Activated CD8-positive, alpha-beta T cell treated with anti-CD3 and anti-CD28 coated beads for 36 hours (primary cell): ENCODE measurements around the gene MYPN. TPM values are rescaled to one million over a fixed set of nuclear protein-coding genes. Genes with fewer than 3 reads are reported as not detected.

Source experiments
- ATAC-seq: fragments of 200-7000 bp; cut with Tn5 transposase; one replicate; pipeline ENCODE4 v1.10.0; 2021; ENCODE audit warnings: mild to moderate bottlenecking, moderate library complexity
- CTCF ChIA-PET: fragments of 350-600 bp; sonication (Branson Sonifier 250); formaldehyde crosslinking; loops from one replicate; lab custom pipeline; 2021; ENCODE audit warnings: antibody characterized with exemption; lab: Charles Lee
- POLR2A ChIA-PET: fragments of 350-600 bp; sonication (Branson Sonifier 250); formaldehyde crosslinking; loops from one replicate; lab custom pipeline; 2021; ENCODE audit warnings: antibody characterized with exemption; lab: Charles Lee
- DNase-seq: peaks from one replicate; pipeline ENCODE4 v3.0.0-alpha.2; 2020
- H3K27ac Mint-ChIP-seq: one replicate; pipeline ENCODE4 v1.8.0; 2021; ENCODE audit warnings: mild to moderate bottlenecking, mixed read lengths
- H3K27me3 Mint-ChIP-seq: one replicate; pipeline ENCODE4 v1.8.0; 2021; ENCODE audit warnings: mixed read lengths
- H3K36me3 Mint-ChIP-seq: one replicate; pipeline ENCODE4 v1.8.0; 2021; ENCODE audit warnings: low read depth, mixed read lengths
- H3K4me1 Mint-ChIP-seq: one replicate; pipeline ENCODE4 v1.8.0; 2021; ENCODE audit warnings: low read depth, mixed read lengths
- H3K4me3 Mint-ChIP-seq: one replicate; pipeline ENCODE4 v1.8.0; 2021; ENCODE audit warnings: mild to moderate bottlenecking, moderate library complexity, mixed read lengths
- H3K9me3 Mint-ChIP-seq: one replicate; pipeline ENCODE4 v1.8.0; 2021; ENCODE audit warnings: mixed read lengths
- CTCF ChIP-seq: fragments of 200-600 bp; IDR thresholded peaks from one replicate; pipeline ENCODE4 v1.8.0; 2022; ENCODE audit warnings: antibody characterized with exemption, mild to moderate bottlenecking
- intact Hi-C: fragments of 100-400 bp; cut with micrococcal nuclease; formaldehyde crosslinking; loops from one replicate; pipeline ENCODE4 v1.10.0; 2022
- total RNA-seq, 2 experiments: library from RNA; stranded (reverse); gene quantifications; one replicate each; pipeline ENCODE4 v1.2.3, GENCODE V29; 2021

MYPN gene, protein sequence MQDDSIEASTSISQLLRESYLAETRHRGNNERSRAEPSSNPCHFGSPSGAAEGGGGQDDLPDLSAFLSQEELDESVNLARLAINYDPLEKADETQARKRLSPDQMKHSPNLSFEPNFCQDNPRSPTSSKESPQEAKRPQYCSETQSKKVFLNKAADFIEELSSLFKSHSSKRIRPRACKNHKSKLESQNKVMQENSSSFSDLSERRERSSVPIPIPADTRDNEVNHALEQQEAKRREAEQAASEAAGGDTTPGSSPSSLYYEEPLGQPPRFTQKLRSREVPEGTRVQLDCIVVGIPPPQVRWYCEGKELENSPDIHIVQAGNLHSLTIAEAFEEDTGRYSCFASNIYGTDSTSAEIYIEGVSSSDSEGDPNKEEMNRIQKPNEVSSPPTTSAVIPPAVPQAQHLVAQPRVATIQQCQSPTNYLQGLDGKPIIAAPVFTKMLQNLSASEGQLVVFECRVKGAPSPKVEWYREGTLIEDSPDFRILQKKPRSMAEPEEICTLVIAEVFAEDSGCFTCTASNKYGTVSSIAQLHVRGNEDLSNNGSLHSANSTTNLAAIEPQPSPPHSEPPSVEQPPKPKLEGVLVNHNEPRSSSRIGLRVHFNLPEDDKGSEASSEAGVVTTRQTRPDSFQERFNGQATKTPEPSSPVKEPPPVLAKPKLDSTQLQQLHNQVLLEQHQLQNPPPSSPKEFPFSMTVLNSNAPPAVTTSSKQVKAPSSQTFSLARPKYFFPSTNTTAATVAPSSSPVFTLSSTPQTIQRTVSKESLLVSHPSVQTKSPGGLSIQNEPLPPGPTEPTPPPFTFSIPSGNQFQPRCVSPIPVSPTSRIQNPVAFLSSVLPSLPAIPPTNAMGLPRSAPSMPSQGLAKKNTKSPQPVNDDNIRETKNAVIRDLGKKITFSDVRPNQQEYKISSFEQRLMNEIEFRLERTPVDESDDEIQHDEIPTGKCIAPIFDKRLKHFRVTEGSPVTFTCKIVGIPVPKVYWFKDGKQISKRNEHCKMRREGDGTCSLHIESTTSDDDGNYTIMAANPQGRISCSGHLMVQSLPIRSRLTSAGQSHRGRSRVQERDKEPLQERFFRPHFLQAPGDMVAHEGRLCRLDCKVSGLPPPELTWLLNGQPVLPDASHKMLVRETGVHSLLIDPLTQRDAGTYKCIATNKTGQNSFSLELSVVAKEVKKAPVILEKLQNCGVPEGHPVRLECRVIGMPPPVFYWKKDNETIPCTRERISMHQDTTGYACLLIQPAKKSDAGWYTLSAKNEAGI (N-terminal part only)
- not detected for total RNA-seq

GRCh38 chr10:68109331-68109730 lies at the start of gene MYPN:
Gene MYPN, plus strand, starts transcription at chr10:68109488. Its CDS starts 11,951 bp downstream, at chr10:68121439.
- Mint-ChIP-seq H3K9me3 (no peaks in the 10 kb centered on the region), H3K4me1 (no peaks in the 10 kb centered on the region), H3K4me3 (no peak within 1 kb of the TSS), H3K36me3 (no peaks in the 10 kb centered on the region), H3K27ac (no peak within 1 kb of the TSS), H3K27me3 (peaks cover 2% of the 10 kb centered on the region)
- no peak for ATAC-seq
- intact Hi-C loops: no loop called here
- CTCF ChIA-PET: interaction anchor here (0.6 to 0.9 kb wide), 2 partner anchors 48 to 172 kb away, joined by 3 read pairs; no protein-coding TSS in a partner anchor
- POLR2A ChIA-PET: no interaction called here
- no peak for DNase-seq
- TF ChIP-seq CTCF: no peak

- ChIA-PET CTCF (interaction anchor here (1.1 to 1.2 kb wide), 2 partner anchors 20 to 89 kb away, joined by 3 read pairs; no protein-coding TSS in a partner anchor), POLR2A (no interaction called here)
- Mint-ChIP-seq H3K27me3 (no peaks in the 10 kb centered on the region), H3K4me3 (no peak overlapping the region), H3K4me1 (peaks cover 33% of the 10 kb centered on the region), H3K9me3 (no peaks in the 10 kb centered on the region), H3K27ac (no peak overlapping the region), H3K36me3 (peaks cover 31% of the 10 kb centered on the region)
- TF ChIP-seq CTCF: no peak
- intact Hi-C loops: no loop called here
- ATAC-seq: no peak
- no peak for DNase-seq
These were observed 42.3 kb upstream of the MYPN start for GRCh38 chr10:68067029-68067428.

GRCh38 chr10:68067508-68067907 lies 41.8 kb upstream of the MYPN start:
- no peaks in the 10 kb centered on the region for H3K9me3 Mint-ChIP-seq
- POLR2A ChIA-PET: no interaction called here
- DNase-seq: no peak
- H3K27me3 Mint-ChIP-seq: no peaks in the 10 kb centered on the region
- no peak overlapping the region for H3K27ac Mint-ChIP-seq
- peaks cover 34% of the 10 kb centered on the region for H3K36me3 Mint-ChIP-seq
- H3K4me1 Mint-ChIP-seq: peaks cover 38% of the 10 kb centered on the region
- no peak for TF ChIP-seq CTCF
- intact Hi-C loops: no loop called here
- no peak for ATAC-seq
- CTCF ChIA-PET: interaction anchor here (1.1 to 1.2 kb wide), 2 partner anchors 20 to 88 kb away, joined by 3 read pairs; no protein-coding TSS in a partner anchor
- no peak overlapping the region for H3K4me3 Mint-ChIP-seq

DNA sequence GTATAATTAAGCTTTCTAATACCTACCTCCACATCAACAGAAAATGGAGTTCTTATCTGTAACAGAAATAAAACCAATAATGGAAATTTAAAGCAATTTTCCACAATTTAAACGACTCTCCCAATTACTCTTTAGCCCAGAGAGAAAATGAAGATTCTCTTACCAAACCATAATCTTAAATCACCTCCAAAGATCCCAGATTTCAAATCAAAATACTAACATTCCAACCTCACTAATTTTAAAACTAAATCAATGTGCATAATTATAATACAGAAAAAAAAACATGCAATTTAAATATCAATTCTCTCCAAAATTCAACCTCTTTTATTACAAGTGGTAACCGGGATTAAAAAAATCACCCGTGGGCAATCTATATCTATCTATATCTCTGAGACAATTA lies 35.7 kb upstream of the MYPN start:
- H3K4me3 Mint-ChIP-seq: peak overlapping the region; percentile 98
- H3K27me3 Mint-ChIP-seq: no peaks in the 10 kb centered on the region
- peak overlapping the region; percentile 94 for H3K27ac Mint-ChIP-seq
- peaks cover 2% of the 10 kb centered on the region for H3K9me3 Mint-ChIP-seq
- intact Hi-C loops: no loop called here
- peaks cover 37% of the 10 kb centered on the region for H3K4me1 Mint-ChIP-seq
- CTCF ChIA-PET: no interaction called here
- ATAC-seq (no peak), DNase-seq (no peak)
- POLR2A ChIA-PET: no interaction called here
- H3K36me3 Mint-ChIP-seq: peaks cover 30% of the 10 kb centered on the region
- TF ChIP-seq CTCF: no peak
